ENCODE data around the gene EFHC2. TPM values are rescaled to one million over a fixed set of nuclear protein-coding genes. Genes with fewer than 3 reads are reported as not detected.
"Not testable (repeated sequence)": the region's sequence is repeated elsewhere in the genome, so short reads cannot be mapped to it uniquely, and the experiment has no call there.

EFHC2 gene
- total and polyA plus RNA-seq, 10 donors: 0.20 to 1.4 (median 0.71) TPM

- Histone ChIP-seq H3K9me3 (no peaks in the 10 kb centered on the region), H3K4me3 (no peak overlapping the region), H3K27me3 (replicated peaks in 1 of 7) (peaks cover 0 to 4% (median 0%) of the 10 kb centered on the region in 7 donors), H3K36me3 (no peaks in the 10 kb centered on the region), H3K27ac (no peak overlapping the region), H3K4me1 (no peaks in the 10 kb centered on the region)
- intact Hi-C loops (cut with DNase I; ENCODE audit: low total_unique reads): no loop called here
- no peak for DNase-seq
- TF ChIP-seq POLR2AphosphoS5 (IDR thresholded peaks at IDR 0.05): no peak
- TF ChIP-seq POLR2A (IDR thresholded peaks at IDR 0.05): no peak
- no peak for TF ChIP-seq CTCF (IDR thresholded peaks at IDR 0.05 in 8 of 11, conservative IDR thresholded peaks at IDR 0.05 in 3 of 11)
Observed at GRCh38 chrX:44264936-44265335, 78.5 kb downstream of the EFHC2 start.

GRCh38 chrX:44261286-44261685, 82.2 kb downstream of the EFHC2 start:
- Histone ChIP-seq H3K27me3 (replicated peaks in 1 of 7) (no peaks in the 10 kb centered on the region), H3K4me1 (no peaks in the 10 kb centered on the region), H3K27ac (no peak overlapping the region), H3K9me3 (peaks cover 0 to 12% (median 0%) of the 10 kb centered on the region in 8 donors), H3K4me3 (no peak overlapping the region), H3K36me3 (no peaks in the 10 kb centered on the region)
- no peak for DNase-seq
- intact Hi-C loops (cut with DNase I; ENCODE audit: low total_unique reads): no loop called here
- TF ChIP-seq POLR2A (IDR thresholded peaks at IDR 0.05) (no peak), POLR2AphosphoS5 (IDR thresholded peaks at IDR 0.05) (no peak), CTCF (IDR thresholded peaks at IDR 0.05 in 8 of 11, conservative IDR thresholded peaks at IDR 0.05 in 3 of 11) (no peak)
- WGBS, 5 donors: 64 to 87% (median 80%) methylated on average over 5 of the region's 5 CpGs

- Histone ChIP-seq H3K4me1 (no peaks in the 10 kb centered on the region), H3K4me3 (no peak overlapping the region), H3K27me3 (replicated peaks in 1 of 7) (no peaks in the 10 kb centered on the region), H3K27ac (no peak overlapping the region), H3K36me3 (no peaks in the 10 kb centered on the region), H3K9me3 (peaks cover 0 to 18% (median 0%) of the 10 kb centered on the region in 8 donors)
- intact Hi-C loops (cut with DNase I; ENCODE audit: low total_unique reads): no loop called here
- TF ChIP-seq POLR2AphosphoS5 (IDR thresholded peaks at IDR 0.05) (no peak), POLR2A (IDR thresholded peaks at IDR 0.05) (no peak)
- DNase-seq: no peak
Observed at GRCh38 chrX:44260609-44261008, 82.9 kb downstream of the EFHC2 start.

GRCh38 chrX:44255742-44256141, 87.7 kb downstream of the EFHC2 start:
- H3K36me3 ChIP-seq; H3K27me3 ChIP-seq (replicated peaks in 1 of 7); DNase-seq; H3K4me3 ChIP-seq; intact Hi-C loops (cut with DNase I; ENCODE audit: low total_unique reads): not testable (repeated sequence)
- Histone ChIP-seq H3K9me3 (peaks cover 0 to 29% (median 0%) of the 10 kb centered on the region in 8 donors), H3K4me1 (peaks cover 0 to 22% (median 14%) of the 10 kb centered on the region in 6 donors), H3K27ac (peak overlapping the region in 1 of 8 donors; percentile 81)
- 29 to 69% (median 55%) methylated on average over 2 of the region's 2 CpGs for WGBS, 5 donors

- intact Hi-C loops (cut with DNase I; ENCODE audit: low total_unique reads): no loop called here
- H3K27me3 ChIP-seq (replicated peaks in 1 of 7): peaks cover 0 to 4% (median 0%) of the 10 kb centered on the region in 7 donors
- no peaks in the 10 kb centered on the region for H3K36me3 ChIP-seq
- peak overlapping the region in 6 of 8 donors; percentile 46 to 84 (median 64) for H3K27ac ChIP-seq
- peaks cover 0 to 22% (median 14%) of the 10 kb centered on the region in 6 donors for H3K4me1 ChIP-seq
- 0 to 42% (median 29%) methylated on average over 1 to 4 of the region's 4 CpGs for WGBS, 5 donors
- H3K9me3 ChIP-seq: peaks cover 0 to 29% (median 0%) of the 10 kb centered on the region in 8 donors
- H3K4me3 ChIP-seq: peak overlapping the region in 2 of 8 donors; percentile 20 to 53
- TF ChIP-seq CTCF (IDR thresholded peaks at IDR 0.05 in 8 of 11, conservative IDR thresholded peaks at IDR 0.05 in 3 of 11): no peak
- TF ChIP-seq POLR2AphosphoS5 (IDR thresholded peaks at IDR 0.05): no peak
- no peak for TF ChIP-seq POLR2A (IDR thresholded peaks at IDR 0.05)
- no peak for DNase-seq
Observed at GRCh38 chrX:44253575-44253942, 89.9 kb downstream of the EFHC2 start.
